ENCODE data around the gene TANC1. TPM values are rescaled to one million over a fixed set of nuclear protein-coding genes. Genes with fewer than 3 reads are reported as not detected.
A peak's percentile ranks its signal among the peaks of the same experiment; 100 is the strongest.

The TANC1 gene
- total and polyA plus RNA-seq, 11 donors: 26.6 to 91.1 (median 68.8) TPM

- H3K27me3 ChIP-seq: no peaks in the 10 kb centered on the region
- DNase-seq: no peak
- H3K4me1 ChIP-seq: peaks cover 0 to 56% (median 21%) of the 10 kb centered on the region in 12 donors
- no peaks in the 10 kb centered on the region for H3K9me3 ChIP-seq
- peak in 1 of 4 donors; percentile 25 for ATAC-seq
- WGBS, 4 donors: 90 to 95% (median 94%) methylated on average over 19 of the region's 19 CpGs
- no peak overlapping the region for H3K4me3 ChIP-seq
- peaks cover 0 to 87% (median 47%) of the 10 kb centered on the region in 9 donors for H3K36me3 ChIP-seq
- intact Hi-C loops (cut with DNase I): no loop called here
- peak overlapping the region in 1 of 12 donors; percentile 25 for H3K27ac ChIP-seq
- TF ChIP-seq CTCF (IDR thresholded peaks at IDR 0.05): no peak
- TF ChIP-seq POLR2A (IDR thresholded peaks at IDR 0.05): no peak
Observed at GRCh38 chr2:159230145-159230877, 261.9 kb downstream of the TANC1 start.

GRCh38 chr2:159232456-159233170, 264.2 kb downstream of the TANC1 start:
- no peaks in the 10 kb centered on the region for H3K27me3 ChIP-seq
- peaks cover 0 to 90% (median 61%) of the 10 kb centered on the region in 9 donors for H3K36me3 ChIP-seq

GRCh38 chr2:159234868-159235267, 266.4 kb downstream of the TANC1 start:
- Histone ChIP-seq H3K27ac (no peak overlapping the region), H3K27me3 (no peaks in the 10 kb centered on the region), H3K4me1 (peaks cover 0 to 18% (median 13%) of the 10 kb centered on the region in 12 donors), H3K4me3 (no peak overlapping the region), H3K9me3 (no peaks in the 10 kb centered on the region), H3K36me3 (peaks cover 0 to 90% (median 68%) of the 10 kb centered on the region in 9 donors)
- intact Hi-C loops (cut with DNase I): no loop called here
- no peak for TF ChIP-seq CTCF (IDR thresholded peaks at IDR 0.05)
- no peak for TF ChIP-seq POLR2A (IDR thresholded peaks at IDR 0.05)
- whole genome bisulfite sequencing, 4 donors: 88 to 92% (median 90%) methylated on average over 6 of the region's 6 CpGs
- ATAC-seq (no peak), DNase-seq (no peak)

More at GRCh38 chr2:159232456-159233170, 264.2 kb downstream of the TANC1 start:
- DNase-seq (no peak), ATAC-seq (peak in 2 of 4 donors; percentile 37 to 50)
- Histone ChIP-seq H3K9me3 (no peaks in the 10 kb centered on the region), H3K27ac (peak overlapping the region in 8 of 12 donors; percentile 2 to 51 (median 12)), H3K4me3 (no peak overlapping the region), H3K4me1 (peaks cover 0 to 35% (median 14%) of the 10 kb centered on the region in 12 donors)
- TF ChIP-seq CTCF (IDR thresholded peaks at IDR 0.05) (no peak), POLR2A (IDR thresholded peaks at IDR 0.05) (no peak)
- intact Hi-C loops (cut with DNase I): loop anchor here in 1 of 10 donors (1.0 kb wide), 1 partner anchor 8 kb away; no protein-coding TSS in a partner anchor
- 6 to 18% (median 16%) methylated on average over 3 of the region's 3 CpGs for WGBS, 4 donors

GRCh38 chr2:159243529-159243928, 275.1 kb downstream of the TANC1 start:
- Histone ChIP-seq H3K36me3 (peaks cover 0 to 88% (median 48%) of the 10 kb centered on the region in 9 donors), H3K9me3 (peaks cover 0 to 14% (median 2%) of the 10 kb centered on the region in 12 donors), H3K4me1 (peaks cover 0 to 7% (median 0%) of the 10 kb centered on the region in 12 donors), H3K27me3 (no peaks in the 10 kb centered on the region), H3K27ac (no peak overlapping the region), H3K4me3 (no peak overlapping the region)
- no peak for DNase-seq
- no peak for ATAC-seq
- intact Hi-C loops (cut with DNase I): no loop called here
- TF ChIP-seq POLR2A (IDR thresholded peaks at IDR 0.05) (no peak), CTCF (IDR thresholded peaks at IDR 0.05) (no peak)
